NT2/D1 (cell line): ENCODE measurements around the gene APP.

Source experiments
- DNase-seq: peaks from one replicate; pipeline ENCODE4 v3.0.0-alpha.2; 2011; ENCODE audit warnings: low read depth, low spot score
- H3K27me3 ChIP-seq: 2 replicates; pipeline ENCODE4 v1.6.0; 2011; ENCODE audit warnings: mild to moderate bottlenecking; ENCODE audit not compliant: insufficient read length, insufficient read depth
- H3K36me3 ChIP-seq: 2 replicates; pipeline ENCODE4 v1.6.1; 2011; ENCODE audit warnings: mild to moderate bottlenecking, low read length, mixed read lengths; ENCODE audit not compliant: insufficient read depth, insufficient read length
- H3K4me1 ChIP-seq: 2 replicates; pipeline ENCODE4 v1.5.1; 2011; ENCODE audit not compliant: insufficient read depth, insufficient read length
- H3K4me3 ChIP-seq: 2 replicates; pipeline ENCODE4 v1.5.1; 2011; ENCODE audit warnings: low read depth; ENCODE audit not compliant: insufficient read length
- H3K9ac ChIP-seq: 2 replicates; pipeline ENCODE4 v1.6.0; 2011; ENCODE audit warnings: low read depth; ENCODE audit not compliant: insufficient read length
- H3K9me3 ChIP-seq: 2 replicates; pipeline ENCODE4 v1.5.1; 2011; ENCODE audit warnings: mild to moderate bottlenecking, low read length; ENCODE audit not compliant: insufficient read depth
- SUZ12 ChIP-seq: IDR thresholded peaks from 2 replicates; pipeline ENCODE4 v1.6.1; 2011; ENCODE audit not compliant: insufficient read length, insufficient read depth; ENCODE audit errors: extremely low read depth
- YY1 ChIP-seq: IDR thresholded peaks from 2 replicates; pipeline ENCODE4 v1.6.1; 2011; ENCODE audit not compliant: insufficient read length, insufficient read depth
- ZNF274 ChIP-seq: IDR thresholded peaks from 2 replicates; pipeline ENCODE4 v1.6.1; 2011; ENCODE audit warnings: mild to moderate bottlenecking, low read depth, low read length

The APP gene

DNA sequence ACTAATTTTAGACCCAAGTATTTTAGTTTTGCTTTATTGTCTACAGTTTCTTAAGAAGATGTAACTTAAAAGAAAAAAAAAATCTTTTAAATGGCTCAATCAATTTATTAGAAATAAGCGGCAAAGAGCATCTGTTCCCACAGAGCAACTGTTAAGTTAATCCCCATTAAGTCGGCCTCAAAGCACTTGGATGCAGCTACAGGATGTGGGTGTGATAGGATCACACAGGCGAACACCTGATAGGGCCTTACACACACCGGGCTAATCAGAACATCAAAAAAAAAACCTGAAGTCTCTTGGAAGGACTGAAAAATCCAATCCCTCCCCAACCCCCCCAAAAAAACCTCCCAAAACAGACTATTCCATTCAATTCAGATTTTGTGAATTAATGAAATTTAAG, 23.0 kb downstream of the APP start:
- Histone ChIP-seq H3K9me3 (no peaks in the 10 kb centered on the region), H3K27me3 (no peaks in the 10 kb centered on the region), H3K9ac (no peak overlapping the region), H3K36me3 (peaks cover 55% of the 10 kb centered on the region), H3K4me3 (no peak overlapping the region), H3K4me1 (peaks cover 2% of the 10 kb centered on the region)
- no peak for TF ChIP-seq ZNF274
- TF ChIP-seq YY1, result no peak
- TF ChIP-seq SUZ12, result no peak
- DNase-seq, result no peak

DNA sequence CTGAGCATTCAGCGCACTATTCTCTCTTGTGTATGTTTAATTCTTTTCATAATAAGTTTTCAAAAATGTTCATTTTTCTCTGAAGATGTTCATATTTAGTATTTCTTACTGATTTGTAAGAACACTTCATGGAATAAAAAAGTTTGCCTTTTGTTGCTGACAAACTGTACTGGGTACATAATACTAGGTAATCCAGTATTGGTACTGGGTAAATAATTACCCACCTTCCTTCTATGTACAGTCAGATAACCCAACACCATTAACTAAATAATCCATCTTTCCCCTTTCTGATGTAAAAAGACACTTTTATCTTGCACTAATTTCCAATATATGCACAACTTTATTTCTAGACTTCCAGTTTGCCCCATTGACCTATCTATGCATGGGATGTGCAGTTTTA, 23.9 kb downstream of the APP start:
- TF ChIP-seq YY1, result no peak
- TF ChIP-seq SUZ12, result no peak
- TF ChIP-seq ZNF274, result no peak
- H3K4me3 ChIP-seq, result no peak overlapping the region
- H3K36me3 ChIP-seq, result peaks cover 63% of the 10 kb centered on the region
- peaks cover 2% of the 10 kb centered on the region for H3K4me1 ChIP-seq
- H3K9ac ChIP-seq, result no peak overlapping the region
- DNase-seq, result no peak
- no peaks in the 10 kb centered on the region for H3K27me3 ChIP-seq
- H3K9me3 ChIP-seq, result no peaks in the 10 kb centered on the region

DNA sequence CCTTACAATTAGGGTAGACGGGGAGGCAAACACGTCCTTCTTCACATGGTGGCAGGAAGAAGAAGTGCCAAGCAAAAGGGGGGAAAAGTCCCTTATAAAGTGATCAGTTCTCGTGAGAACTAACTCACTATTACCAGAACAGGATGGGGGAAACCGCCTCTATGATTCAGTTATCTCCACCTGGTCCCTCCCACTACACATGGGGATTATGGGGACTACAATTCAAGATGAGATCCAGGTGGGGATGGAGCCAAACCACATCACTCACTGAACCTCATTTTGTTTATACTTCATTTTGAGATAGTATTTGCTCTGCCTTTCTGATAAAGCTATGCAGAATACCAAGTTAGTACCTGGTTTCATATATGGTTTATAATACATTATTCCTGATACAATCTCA, 26.5 kb downstream of the APP start:
- Histone ChIP-seq H3K9ac (no peak overlapping the region), H3K4me3 (no peak overlapping the region), H3K4me1 (no peaks in the 10 kb centered on the region), H3K36me3 (peaks cover 73% of the 10 kb centered on the region), H3K27me3 (no peaks in the 10 kb centered on the region), H3K9me3 (0 out of 2 replicates have a peak, but pooled peaks cover 4% of the 10 kb centered on the region)
- no peak for DNase-seq
- TF ChIP-seq SUZ12, result no peak
- no peak for TF ChIP-seq ZNF274
- no peak for TF ChIP-seq YY1

DNA sequence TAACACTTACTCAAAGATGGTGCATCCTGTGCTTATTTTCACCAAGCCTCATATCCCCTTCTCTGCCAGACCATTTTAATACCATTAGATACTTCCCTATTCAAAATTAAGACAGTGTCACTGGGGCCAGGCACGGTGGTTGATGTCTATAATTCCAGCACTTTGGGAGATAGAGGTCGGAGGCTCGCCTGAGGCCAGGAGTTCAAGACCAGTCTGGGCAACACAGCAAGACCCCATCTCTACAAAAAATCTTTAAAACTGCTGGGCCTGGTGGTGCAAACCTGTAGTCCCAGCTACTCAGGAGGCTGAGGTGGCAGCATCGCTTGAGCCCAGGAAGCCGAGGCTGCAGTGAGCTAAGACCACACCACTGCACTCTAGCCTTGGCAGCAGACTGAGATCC, 28.2 kb downstream of the APP start:
- DNase-seq, result no peak
- Histone ChIP-seq H3K27me3 (no peaks in the 10 kb centered on the region), H3K36me3 (peaks cover 71% of the 10 kb centered on the region), H3K9me3 (0 out of 2 replicates have a peak, but pooled peaks cover 4% of the 10 kb centered on the region), H3K4me1 (no peaks in the 10 kb centered on the region), H3K9ac (no peak overlapping the region), H3K4me3 (no peak overlapping the region)
- TF ChIP-seq ZNF274 (no peak), SUZ12 (no peak), YY1 (no peak)

DNA sequence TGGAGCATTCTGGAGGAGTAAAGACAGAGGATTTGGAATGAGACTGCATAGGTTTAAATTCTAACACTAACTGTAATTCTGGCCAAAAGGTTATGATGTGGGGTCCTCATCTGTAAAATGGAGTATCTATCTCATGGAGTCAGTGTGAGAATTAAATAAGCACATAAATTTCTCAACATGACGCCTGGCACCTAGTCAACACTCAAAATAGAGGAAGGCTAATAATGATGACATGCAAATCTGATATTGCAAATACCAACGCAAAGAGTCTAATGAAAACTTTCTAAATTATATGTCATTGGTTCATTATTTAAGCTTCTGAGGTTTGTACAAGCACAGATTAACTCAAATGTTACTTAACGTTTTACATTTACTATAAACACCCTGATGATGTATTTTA, 29.6 kb downstream of the APP start:
- Histone ChIP-seq H3K27me3 (no peaks in the 10 kb centered on the region), H3K4me3 (no peak overlapping the region), H3K9ac (no peak overlapping the region), H3K36me3 (peaks cover 69% of the 10 kb centered on the region), H3K9me3 (0 out of 2 replicates have a peak, but pooled peaks cover 4% of the 10 kb centered on the region), H3K4me1 (no peaks in the 10 kb centered on the region)
- TF ChIP-seq SUZ12, result no peak
- TF ChIP-seq YY1, result no peak
- no peak for TF ChIP-seq ZNF274
- DNase-seq, result no peak

DNA sequence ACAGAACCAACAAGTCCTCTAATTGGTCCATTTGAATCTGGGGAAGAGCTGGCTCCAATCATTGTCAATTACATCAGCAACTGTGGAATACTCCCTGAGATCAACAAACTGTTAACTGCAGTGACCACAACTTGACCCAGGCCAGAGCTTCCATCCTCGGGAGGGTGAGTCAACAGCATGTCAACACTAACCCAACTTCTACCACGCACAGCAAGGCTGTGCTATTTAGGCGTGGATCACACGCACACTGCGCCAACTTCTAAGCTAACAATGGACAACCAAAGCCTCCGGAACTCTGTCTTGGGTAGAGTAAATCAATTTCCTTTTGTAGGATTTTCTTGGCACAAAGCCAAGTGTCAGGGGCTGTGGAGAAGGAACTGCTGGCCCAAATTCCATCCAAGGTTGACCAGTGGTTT, 30.4 kb downstream of the APP start:
- Histone ChIP-seq H3K9me3 (0 out of 2 replicates have a peak, but pooled peaks cover 4% of the 10 kb centered on the region), H3K36me3 (peaks cover 64% of the 10 kb centered on the region), H3K4me1 (no peaks in the 10 kb centered on the region), H3K9ac (no peak overlapping the region), H3K27me3 (no peaks in the 10 kb centered on the region), H3K4me3 (no peak overlapping the region)
- DNase-seq, result no peak
- TF ChIP-seq YY1, result no peak
- no peak for TF ChIP-seq SUZ12
- no peak for TF ChIP-seq ZNF274

DNA sequence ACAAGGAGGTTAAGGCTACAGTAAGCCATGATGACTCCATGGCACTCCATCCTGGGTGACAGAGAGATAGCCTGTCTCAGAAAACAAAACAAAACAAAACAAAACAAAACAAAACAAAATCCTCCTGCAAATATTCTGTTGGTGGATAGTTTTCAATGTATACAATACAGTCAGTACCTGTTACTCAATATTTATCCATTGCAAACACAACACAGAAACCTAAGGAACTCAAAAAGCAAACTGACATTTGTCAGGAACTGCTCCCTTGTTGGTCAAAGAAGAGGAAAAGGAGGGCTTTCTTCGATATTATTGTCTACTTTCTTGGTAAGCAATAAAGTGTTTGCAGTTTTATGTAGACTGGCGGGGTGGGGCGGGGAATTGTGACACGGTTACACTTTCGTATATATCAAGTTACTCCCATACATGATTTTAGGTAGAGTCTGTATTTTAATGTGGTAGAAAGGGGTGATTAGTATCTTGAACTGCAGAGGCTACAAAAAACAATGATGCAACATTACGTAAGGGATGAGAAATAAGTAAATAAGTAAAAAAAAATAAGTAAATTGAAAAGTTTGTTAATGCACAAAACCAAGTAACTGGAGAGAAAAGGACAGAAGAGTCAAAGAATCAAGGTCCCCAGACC, 31.8 kb downstream of the APP start:
- TF ChIP-seq SUZ12 (no peak), ZNF274 (no peak), YY1 (no peak)
- DNase-seq, result no peak
- Histone ChIP-seq H3K27me3 (no peaks in the 10 kb centered on the region), H3K9me3 (0 out of 2 replicates have a peak, but pooled peaks cover 4% of the 10 kb centered on the region), H3K36me3 (peaks cover 62% of the 10 kb centered on the region), H3K4me3 (no peak overlapping the region), H3K9ac (no peak overlapping the region), H3K4me1 (no peaks in the 10 kb centered on the region)

DNA sequence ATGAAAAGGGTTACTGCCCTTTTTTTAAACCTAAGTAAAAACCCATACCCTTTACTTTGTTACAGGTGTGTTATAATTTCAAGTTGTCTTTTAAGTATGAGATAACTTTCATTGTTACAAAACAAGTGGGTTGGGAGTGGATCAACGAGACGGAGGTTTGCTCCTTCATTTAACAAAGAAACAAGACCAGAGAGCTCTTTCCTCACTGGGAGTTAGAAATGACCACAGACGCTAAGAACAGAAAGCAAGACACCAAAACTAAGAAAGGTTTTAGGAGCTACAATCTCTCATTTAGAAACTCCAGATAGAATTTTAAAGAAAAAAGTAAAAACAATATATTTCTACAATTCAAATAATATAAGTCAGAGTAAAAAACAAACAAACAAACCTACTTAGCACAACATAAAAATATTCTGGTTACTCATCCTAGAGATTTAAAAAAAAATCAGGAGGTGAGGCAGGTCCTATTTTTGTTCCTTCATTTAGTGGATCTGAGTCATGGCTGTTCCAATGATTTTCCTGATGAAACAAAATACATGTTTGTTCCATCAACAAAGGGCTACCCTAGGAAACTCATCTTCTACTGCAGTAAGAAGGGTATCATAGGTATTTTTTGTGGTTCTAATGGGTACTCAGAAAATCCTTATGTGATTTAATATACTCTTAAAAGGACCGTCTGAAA, 33.0 kb downstream of the APP start:
- peaks cover 51% of the 10 kb centered on the region for H3K36me3 ChIP-seq
- no peak overlapping the region for H3K4me3 ChIP-seq
- no peak for DNase-seq
- H3K9me3 ChIP-seq, result 0 out of 2 replicates have a peak, but pooled peaks cover 4% of the 10 kb centered on the region
- TF ChIP-seq ZNF274, result no peak
- TF ChIP-seq SUZ12, result no peak
- TF ChIP-seq YY1, result no peak
- H3K9ac ChIP-seq, result no peak overlapping the region
- no peaks in the 10 kb centered on the region for H3K4me1 ChIP-seq
- no peaks in the 10 kb centered on the region for H3K27me3 ChIP-seq
